Inflammatory macrophage treated with lipopolysaccharide for 4 hours (primary cell): ENCODE results near the gene RMI2.

Experiments
- DNase-seq: peaks from one replicate; pipeline ENCODE4 v3.0.0-alpha.2; 2020

Gene RMI2

DNA sequence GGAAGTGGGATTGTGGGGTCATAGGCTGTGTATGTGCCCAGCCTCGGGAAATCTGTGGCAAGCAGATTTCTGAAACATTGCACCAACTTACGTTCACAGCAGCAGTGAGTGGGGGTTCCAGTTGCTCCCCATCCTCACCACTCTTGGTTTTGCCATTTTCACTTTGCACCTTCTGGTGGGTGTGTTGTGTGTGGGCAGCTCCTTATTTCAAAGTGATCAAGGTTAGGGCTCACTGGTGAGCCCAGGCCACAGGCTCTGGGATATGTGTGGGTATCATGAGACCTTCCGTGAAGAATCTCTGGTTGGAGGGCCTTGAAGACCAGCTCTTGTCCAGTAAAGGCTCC lies 34.7 kb upstream of the RMI2 start:
- no peak for DNase-seq

DNA sequence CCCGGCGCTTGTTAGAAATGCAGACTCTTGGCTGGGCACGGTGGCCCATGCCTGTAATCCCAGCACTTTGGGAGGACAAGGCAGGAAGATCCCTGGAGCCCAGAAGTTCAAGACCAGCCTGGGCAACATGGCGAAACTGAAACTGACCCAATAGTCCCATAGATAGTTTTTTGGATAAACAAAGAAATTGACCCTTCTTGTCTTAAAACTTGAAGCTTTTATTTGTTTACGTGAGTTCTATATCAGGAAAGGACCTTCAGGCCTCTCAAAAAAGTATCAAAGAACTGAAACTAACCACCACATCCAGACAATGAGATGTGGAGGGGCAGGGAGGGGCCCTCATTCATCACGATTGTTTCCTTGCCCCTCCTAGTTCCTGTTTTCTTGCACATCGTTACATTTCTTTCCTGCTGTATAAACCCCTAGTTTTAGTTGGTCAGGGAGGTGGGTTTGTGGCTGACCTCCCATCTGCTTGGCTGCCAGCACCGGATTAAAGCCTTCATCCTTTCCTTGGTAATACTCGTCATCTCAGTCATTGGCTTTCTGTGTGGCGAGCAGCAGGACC lies 34.2 kb upstream of the RMI2 start:
- peak; percentile 87 for DNase-seq

DNA sequence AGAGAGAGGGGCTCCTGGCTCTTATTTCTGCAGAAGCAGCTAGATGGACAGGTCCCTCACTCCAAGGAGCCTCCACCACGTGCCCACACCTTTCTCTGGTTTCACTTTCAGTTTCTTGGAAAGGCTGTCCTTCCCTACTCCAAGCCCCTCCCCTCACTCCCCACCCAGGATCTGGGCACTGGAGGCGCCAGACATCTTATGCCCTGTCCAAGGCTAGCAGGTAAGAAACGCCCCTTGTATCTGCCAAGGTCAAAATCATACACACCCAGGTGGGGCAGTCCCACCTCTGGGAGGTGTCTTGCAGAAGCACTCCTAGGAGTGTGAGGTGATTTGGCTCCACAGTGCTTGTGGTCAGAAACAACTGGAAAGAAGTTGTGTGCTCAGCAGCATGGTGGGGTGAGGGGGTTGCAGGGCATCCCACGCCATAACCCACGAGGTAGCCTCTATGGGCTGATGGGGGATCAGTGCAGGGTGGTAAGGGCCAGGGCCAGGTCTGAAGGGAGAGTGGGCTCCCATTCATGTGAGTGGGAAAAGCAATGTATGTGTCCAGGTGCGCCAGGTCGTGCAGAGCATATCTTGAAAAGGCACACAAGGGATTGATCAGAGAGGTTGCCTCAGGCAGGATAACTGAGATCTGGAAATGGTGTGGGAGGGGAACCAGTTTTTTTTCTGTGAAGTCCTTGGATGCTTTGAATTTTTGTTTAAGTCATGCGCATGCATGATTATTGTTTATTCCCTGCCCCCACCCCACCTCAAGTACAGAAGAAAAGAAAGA lies 32.4 kb upstream of the RMI2 start:
- peak; percentile 63 for DNase-seq

GRCh38 chr16:11313493-11314308 lies 31.6 kb upstream of the RMI2 start:
- no peak for DNase-seq

- DNase-seq, result no peak
These were observed 30.9 kb upstream of the RMI2 start for GRCh38 chr16:11314309-11314894.

- DNase-seq, result no peak
These were observed 29.7 kb upstream of the RMI2 start for GRCh38 chr16:11315510-11315909.

- no peak for DNase-seq
These were observed 28.8 kb upstream of the RMI2 start for GRCh38 chr16:11316331-11317015.

- DNase-seq, result no peak
These were observed 26.4 kb upstream of the RMI2 start for GRCh38 chr16:11318817-11319216.

GRCh38 chr16:11319529-11320146 lies 25.6 kb upstream of the RMI2 start:
- DNase-seq, result no peak

DNA sequence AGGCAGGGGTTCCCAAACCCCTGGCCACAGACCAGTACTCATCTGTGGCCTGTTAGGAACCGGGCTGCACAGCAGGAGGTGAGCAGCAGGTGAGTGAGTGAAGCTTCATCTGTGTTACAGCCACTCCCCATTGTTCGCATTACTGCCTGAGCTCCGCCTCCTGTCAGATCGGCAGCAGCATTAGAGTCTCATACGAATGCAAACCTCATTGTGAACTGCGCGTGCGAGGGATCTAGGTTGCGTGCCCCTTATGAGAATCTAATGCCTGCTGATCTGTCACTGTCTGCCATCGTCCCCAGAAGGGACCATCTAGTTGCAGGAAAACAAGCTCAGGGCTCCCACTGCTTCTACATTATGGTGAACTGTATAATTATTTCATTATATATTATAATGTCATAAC lies 25.1 kb upstream of the RMI2 start:
- no peak for DNase-seq

GRCh38 chr16:11321662-11322061 lies 23.6 kb upstream of the RMI2 start:
- DNase-seq, result no peak

GRCh38 chr16:11322823-11323222 lies 22.4 kb upstream of the RMI2 start:
- DNase-seq, result no peak

DNA sequence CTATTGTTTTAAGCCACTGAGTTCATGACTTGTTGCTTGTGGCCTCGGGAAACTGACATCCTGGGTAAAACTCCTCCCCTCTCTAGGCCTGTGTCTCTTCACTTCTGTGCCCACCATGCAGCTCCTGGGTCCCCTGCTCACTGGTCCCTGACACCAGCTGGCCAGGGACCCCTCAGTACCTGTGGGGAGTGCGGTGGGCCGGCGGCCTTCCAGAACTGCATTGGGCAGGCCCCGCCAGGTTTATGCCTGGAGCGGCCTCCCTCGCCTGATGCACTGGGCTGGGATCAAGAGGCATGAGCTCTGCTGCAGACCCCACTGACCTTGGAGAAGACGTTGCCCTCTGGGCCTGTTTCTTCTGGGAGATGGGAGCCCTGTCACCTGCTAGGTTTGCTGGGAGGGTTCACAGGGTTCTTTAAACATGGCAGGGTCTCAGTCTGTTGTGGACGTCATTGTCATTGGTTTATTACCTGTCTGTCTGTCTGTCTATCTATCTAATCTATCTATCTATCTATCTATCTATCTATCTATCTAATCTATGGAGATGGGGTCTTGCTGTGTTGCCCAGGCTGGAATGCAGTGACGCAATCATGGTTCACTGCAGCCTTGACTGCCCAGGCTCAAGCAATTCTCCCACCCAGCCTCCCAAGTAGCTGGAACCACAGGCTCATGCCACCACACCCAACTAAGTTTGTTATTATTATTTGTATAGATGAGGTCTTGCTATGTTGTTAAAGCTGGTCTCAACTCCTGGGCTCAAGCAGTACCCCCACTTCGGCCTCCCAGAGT lies 21.5 kb upstream of the RMI2 start:
- no peak for DNase-seq

GRCh38 chr16:11325404-11326083 lies 19.7 kb upstream of the RMI2 start:
- peak; percentile 87 for DNase-seq

DNA sequence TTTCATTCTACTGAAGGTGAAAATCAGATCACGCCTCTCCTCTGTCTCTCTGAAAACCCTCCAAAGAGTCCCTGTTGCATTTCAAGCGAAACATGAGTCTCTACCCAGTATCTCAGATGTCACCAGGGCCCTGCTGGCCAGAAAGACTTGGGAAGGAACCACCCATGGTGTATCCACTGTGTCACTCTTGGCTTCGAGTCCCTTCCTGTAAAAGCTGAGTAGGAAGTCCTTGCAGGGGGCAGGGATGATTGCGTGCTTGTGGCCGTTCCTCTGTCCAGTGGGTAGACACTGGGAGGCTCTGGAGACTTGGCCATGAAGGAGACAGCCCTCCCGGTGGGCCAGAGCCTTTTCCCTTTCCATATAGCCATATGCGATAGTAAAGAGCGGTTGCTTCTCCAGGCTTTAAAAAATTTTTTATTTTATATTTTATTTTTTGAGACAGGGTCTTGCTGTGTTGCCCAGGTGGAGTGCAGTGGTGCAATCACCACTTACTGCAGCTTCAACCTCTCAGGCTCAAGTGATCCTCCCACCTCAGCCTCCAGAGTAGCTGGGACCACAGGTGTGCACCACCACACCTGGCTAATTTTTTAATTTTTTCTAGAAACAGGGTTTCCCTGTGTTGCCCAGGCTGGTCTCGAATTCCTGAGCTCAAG lies 19.0 kb upstream of the RMI2 start:
- DNase-seq, result peak; percentile 75

DNA sequence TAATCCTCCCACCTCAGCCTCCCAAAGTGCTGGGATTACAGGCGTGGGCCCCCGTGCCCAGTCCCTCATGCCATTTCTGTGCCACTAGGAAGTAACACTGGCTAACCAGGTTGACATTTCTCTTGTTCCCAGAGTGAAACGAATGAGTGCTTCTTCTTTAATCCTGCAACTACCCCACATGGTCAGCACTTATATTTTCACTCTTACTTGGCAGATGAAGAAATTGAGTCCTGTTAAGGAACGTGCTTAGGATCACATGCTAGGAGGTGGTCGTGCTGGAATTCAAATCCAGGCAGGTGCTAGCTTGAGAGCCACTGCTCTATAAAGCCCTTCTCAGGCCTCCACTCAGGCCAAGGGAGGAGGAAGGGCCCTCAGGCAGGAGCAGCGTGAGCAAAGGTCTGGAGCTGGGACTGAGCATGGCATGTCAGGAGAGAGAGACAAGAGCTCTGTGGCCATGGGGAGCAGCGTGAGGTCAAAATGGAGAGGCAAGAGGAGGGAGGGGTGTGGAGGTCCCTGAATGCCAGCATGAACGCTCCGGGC lies 18.5 kb upstream of the RMI2 start:
- no peak for DNase-seq

DNA sequence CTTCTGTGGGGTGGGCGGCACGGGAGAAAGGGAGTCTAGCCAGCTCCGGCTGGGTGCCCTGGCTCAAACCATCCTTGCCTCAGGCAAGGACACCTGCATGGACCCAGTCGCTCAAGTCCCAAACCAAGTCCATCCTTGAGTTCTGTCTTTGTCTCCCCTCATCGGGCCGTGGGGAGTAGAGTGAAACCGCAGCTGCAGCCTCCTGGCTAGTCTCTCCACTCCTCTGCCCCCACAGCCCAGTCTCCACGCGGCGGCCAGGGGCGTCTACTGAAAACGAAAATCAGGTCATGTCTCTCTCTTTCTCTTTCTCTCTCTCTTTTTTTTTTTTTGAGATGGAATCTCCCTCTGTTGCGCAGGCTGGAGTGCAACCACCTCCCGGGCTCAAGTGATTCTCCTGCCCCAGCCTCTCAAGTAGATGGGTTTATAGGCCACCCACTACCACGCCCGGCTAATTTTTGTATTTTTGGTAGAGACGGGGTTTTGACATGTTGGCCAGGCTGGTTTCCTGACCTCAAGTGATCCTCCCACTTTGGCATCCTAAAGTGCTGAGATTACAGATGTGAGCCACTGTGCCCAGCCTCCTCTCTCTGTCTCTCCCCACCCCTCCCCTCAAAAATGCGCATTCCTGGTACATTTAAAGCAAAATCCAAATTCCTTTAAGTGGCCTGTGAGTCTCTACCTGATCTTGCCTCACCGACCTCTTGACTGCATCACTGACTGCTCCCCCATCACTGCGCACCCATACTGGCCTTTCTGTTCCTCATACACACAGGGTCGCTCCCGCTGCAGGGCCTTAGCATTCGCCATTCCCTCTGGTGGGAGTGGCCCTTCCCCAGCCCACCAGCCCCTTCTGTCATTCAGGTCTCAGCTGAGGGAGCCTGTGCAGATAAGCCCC lies 17.7 kb upstream of the RMI2 start:
- DNase-seq, result no peak

- DNase-seq, result peak; percentile 95
These were observed 16.8 kb upstream of the RMI2 start for GRCh38 chr16:11328172-11329070.
